SU-DHL-6 (cell line): ENCODE data around the gene CEP41.

Experiments
- H2AFZ ChIP-seq: fragments of 200-600 bp; sonication (generic); 2 replicates; pipeline ENCODE4 v1.6.1; 2014; ENCODE audit warnings: low read depth, mild to moderate bottlenecking, moderate library complexity, mixed read lengths, antibody characterized with exemption, low read length; ENCODE audit not compliant: severe bottlenecking
- H3F3A ChIP-seq: fragments of 200-600 bp; shearing (Covaris generic); 2 replicates; pipeline ENCODE4 v1.6.0; 2016; ENCODE audit warnings: antibody characterized with exemption, mild to moderate bottlenecking; ENCODE audit not compliant: insufficient read depth
- H3K27ac ChIP-seq: fragments of 200-600 bp; sonication (generic); 2 replicates; pipeline ENCODE4 v1.5.1; 2016; ENCODE audit warnings: low read depth, mild to moderate bottlenecking, low read length, moderate library complexity, mixed read lengths
- H3K27me3 ChIP-seq: fragments of 200-600 bp; sonication (generic), shearing (Covaris generic); 2 replicates; pipeline ENCODE4 v1.6.0; 2014; ENCODE audit warnings: mild to moderate bottlenecking, low read length
- H3K36me3 ChIP-seq: fragments of 200-600 bp; sonication (generic); 2 replicates; pipeline ENCODE4 v1.6.1; 2014; ENCODE audit warnings: mild to moderate bottlenecking, low read length, mixed read lengths
- H3K4me2 ChIP-seq: fragments of 300-600, 200-600 bp; shearing (Covaris generic), sonication (generic); 2 replicates; pipeline ENCODE4 v1.6.0; 2014; ENCODE audit warnings: low read length, low read depth, mild to moderate bottlenecking; ENCODE audit not compliant: poor library complexity, severe bottlenecking
- H3K4me3 ChIP-seq: fragments of 200-600 bp; sonication (generic); 2 replicates; pipeline ENCODE4 v1.5.1; 2014; ENCODE audit warnings: antibody characterized with exemption, low read length, mild to moderate bottlenecking, mixed read lengths; ENCODE audit not compliant: insufficient read depth, poor library complexity, severe bottlenecking
- H3K79me2 ChIP-seq: fragments of 200-600 bp; sonication (generic); 2 replicates; pipeline ENCODE4 v1.6.1; 2014; ENCODE audit warnings: mild to moderate bottlenecking, low read length, moderate library complexity; ENCODE audit not compliant: insufficient read depth
- H3K9ac ChIP-seq: fragments of 200-600 bp; sonication (generic); 2 replicates; pipeline ENCODE4 v1.7.0; 2014; ENCODE audit warnings: mild to moderate bottlenecking, low read length
- H3K9me2 ChIP-seq: fragments of 200-600 bp; sonication (generic); replicated peaks from 2 replicates; pipeline ENCODE4 v1.6.1; 2014; ENCODE audit warnings: low read length; ENCODE audit not compliant: insufficient read depth
- H3K9me3 ChIP-seq: fragments of 200-600 bp; sonication (generic); 2 replicates; pipeline ENCODE4 v1.6.1; 2014; ENCODE audit warnings: low read length, mixed read lengths; ENCODE audit not compliant: insufficient read depth
- H4K20me1 ChIP-seq: fragments of 200-600 bp; sonication (generic); 2 replicates; pipeline ENCODE4 v1.6.1; 2014; ENCODE audit warnings: low read depth, mild to moderate bottlenecking, antibody characterized with exemption, low read length, moderate library complexity, mixed read lengths
- CTCF ChIP-seq: fragments of 200-600 bp; sonication (generic); IDR thresholded peaks from one replicate; pipeline ENCODE4 v1.5.1; 2017; ENCODE audit warnings: antibody characterized with exemption, mild to moderate bottlenecking, low read length, moderate library complexity; ENCODE audit not compliant: insufficient read depth, poor library complexity, severe bottlenecking
- EZH2phosphoT487 ChIP-seq: fragments of 200-600 bp; sonication (generic), shearing (Covaris generic); conservative IDR thresholded peaks from 2 replicates; pipeline ENCODE4 v1.6.1; 2018; ENCODE audit warnings: mild to moderate bottlenecking, antibody characterized with exemption, low read length, moderate library complexity, mixed read lengths

Gene CEP41

GRCh38 chr7:130401578-130401977 lies 39.2 kb downstream of the CEP41 start:
- no peaks in the 10 kb centered on the region for H4K20me1 ChIP-seq
- no peaks in the 10 kb centered on the region for H3F3A ChIP-seq
- no peaks in the 10 kb centered on the region for H3K9me2 ChIP-seq
- no peaks in the 10 kb centered on the region for H3K9me3 ChIP-seq
- no peaks in the 10 kb centered on the region for H3K79me2 ChIP-seq
- H2AFZ ChIP-seq, result no peak overlapping the region
- no peaks in the 10 kb centered on the region for H3K27me3 ChIP-seq
- no peak overlapping the region for H3K4me3 ChIP-seq
- TF ChIP-seq EZH2phosphoT487 (no peak), CTCF (no peak)
- H3K4me2 ChIP-seq, result no peak overlapping the region
- H3K9ac ChIP-seq, result no peak overlapping the region
- no peak overlapping the region for H3K27ac ChIP-seq
- no peaks in the 10 kb centered on the region for H3K36me3 ChIP-seq

GRCh38 chr7:130401101-130401500 lies 39.7 kb downstream of the CEP41 start:
- Histone ChIP-seq H3K9me3 (no peaks in the 10 kb centered on the region), H2AFZ (no peak overlapping the region), H3K36me3 (no peaks in the 10 kb centered on the region), H3K9me2 (no peaks in the 10 kb centered on the region), H3K79me2 (no peaks in the 10 kb centered on the region), H4K20me1 (no peaks in the 10 kb centered on the region), H3K27me3 (no peaks in the 10 kb centered on the region), H3K4me2 (no peak overlapping the region), H3K4me3 (no peak overlapping the region), H3F3A (no peaks in the 10 kb centered on the region), H3K27ac (no peak overlapping the region), H3K9ac (no peak overlapping the region)
- TF ChIP-seq EZH2phosphoT487 (no peak), CTCF (no peak)

- Histone ChIP-seq H3K9me2 (no peaks in the 10 kb centered on the region), H2AFZ (no peak overlapping the region), H3F3A (no peaks in the 10 kb centered on the region), H3K36me3 (no peaks in the 10 kb centered on the region), H4K20me1 (no peaks in the 10 kb centered on the region), H3K9me3 (no peaks in the 10 kb centered on the region), H3K9ac (no peak overlapping the region), H3K27me3 (no peaks in the 10 kb centered on the region), H3K27ac (no peak overlapping the region), H3K4me2 (no peak overlapping the region), H3K4me3 (no peak overlapping the region), H3K79me2 (no peaks in the 10 kb centered on the region)
- no peak for TF ChIP-seq EZH2phosphoT487
- no peak for TF ChIP-seq CTCF
Observed at GRCh38 chr7:130400120-130400572, 40.7 kb downstream of the CEP41 start.
